Parathyroid adenoma (tissue), 2 donors: ENCODE measurements around the gene RGL2.

ENCODE experiments used
- H2AFZ ChIP-seq: fragments of 300-600 bp; sonication (generic); one replicate; pipeline ENCODE4 v1.7.0; 2017; ENCODE audit warnings: antibody characterized with exemption, mild to moderate bottlenecking
- H3K27ac ChIP-seq: fragments of 300-600 bp; sonication (generic); one replicate; pipeline ENCODE4 v1.7.0; 2017
- H3K27me3 ChIP-seq: fragments of 300-600 bp; sonication (generic); one replicate; pipeline ENCODE4 v1.7.0; 2017; ENCODE audit warnings: low read length; ENCODE audit not compliant: control insufficient read depth, insufficient read depth
- H3K36me3 ChIP-seq: fragments of 300-600 bp; sonication (generic); one replicate; pipeline ENCODE4 v1.7.0; 2017; ENCODE audit warnings: low read length; ENCODE audit not compliant: control insufficient read depth, insufficient read depth
- H3K4me1 ChIP-seq: fragments of 300-600 bp; sonication (generic); one replicate; pipeline ENCODE4 v1.7.0; 2017; ENCODE audit warnings: control low read depth
- H3K4me2 ChIP-seq: fragments of 300-600 bp; sonication (generic); one replicate; pipeline ENCODE4 v1.7.0; 2017; ENCODE audit warnings: low read length
- H3K4me3 ChIP-seq: fragments of 300-600 bp; sonication (generic); one replicate; pipeline ENCODE4 v1.7.0; 2017; ENCODE audit warnings: low read depth, low read length
- H3K79me2 ChIP-seq: fragments of 300-600 bp; sonication (generic); one replicate; pipeline ENCODE4 v1.7.0; 2017; ENCODE audit warnings: control low read depth
- H3K9ac ChIP-seq: fragments of 300-600 bp; sonication (generic); one replicate; pipeline ENCODE4 v1.7.0; 2017; ENCODE audit warnings: mild to moderate bottlenecking
- H3K9me3 ChIP-seq: fragments of 300-600 bp; sonication (generic); one replicate; pipeline ENCODE4 v1.7.0; 2017; ENCODE audit warnings: low read length; ENCODE audit not compliant: control insufficient read depth
- CTCF ChIP-seq: fragments of 300-600 bp; sonication (generic); IDR thresholded peaks from one replicate; pipeline ENCODE4 v1.7.0; 2017; ENCODE audit warnings: antibody characterized with exemption, mild to moderate bottlenecking
- donor health status: primary hyperparathyroidism.

Gene RGL2

GRCh38 chr6:33252759-33253158 is 46.0 kb downstream of the RGL2 start:
- Histone ChIP-seq H3K4me3 (no peak overlapping the region), H3K9me3 (no peaks in the 10 kb centered on the region), H3K79me2 (no peaks in the 10 kb centered on the region), H3K36me3 (no peaks in the 10 kb centered on the region), H2AFZ (no peak overlapping the region), H3K4me2 (no peak overlapping the region), H3K9ac (no peak overlapping the region), H3K27ac (no peak overlapping the region), H3K4me1 (peaks cover 10% of the 10 kb centered on the region), H3K27me3 (no peaks in the 10 kb centered on the region)
- no peak for TF ChIP-seq CTCF

DNA sequence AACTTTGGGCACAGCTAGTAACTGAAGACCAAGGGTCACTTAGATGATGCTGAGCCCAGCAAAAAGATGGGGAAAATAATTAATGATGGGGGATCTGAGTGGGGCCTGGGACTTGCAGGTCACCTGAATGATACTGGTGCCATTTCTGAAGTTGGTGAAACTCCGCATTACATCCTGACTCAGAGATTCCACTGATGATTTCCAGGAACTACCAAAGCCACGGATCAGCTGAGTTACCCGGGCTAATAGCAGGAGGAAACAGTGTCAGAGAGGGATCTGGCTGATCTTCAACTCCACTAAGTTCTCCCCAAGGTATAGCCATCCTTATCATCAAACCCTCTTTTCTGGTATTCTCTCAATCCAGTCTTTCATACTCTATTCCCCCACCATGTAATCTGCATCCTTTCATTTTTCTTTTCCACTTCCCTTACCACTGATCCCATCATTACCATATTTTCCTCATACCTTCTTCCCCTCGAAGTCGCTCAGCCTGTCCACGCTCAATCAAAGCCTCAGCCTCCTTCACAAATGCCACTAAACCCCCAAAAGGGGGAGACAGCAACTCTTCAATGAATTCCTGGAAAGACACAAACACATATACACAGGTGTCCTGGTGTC is 47.2 kb downstream of the RGL2 start:
- Histone ChIP-seq H3K9ac (no peak overlapping the region), H3K36me3 (no peaks in the 10 kb centered on the region), H3K9me3 (no peaks in the 10 kb centered on the region), H3K27ac (no peak overlapping the region), H3K4me3 (no peak overlapping the region), H3K4me1 (peaks cover 10% of the 10 kb centered on the region), H3K27me3 (no peaks in the 10 kb centered on the region), H2AFZ (no peak overlapping the region), H3K79me2 (no peaks in the 10 kb centered on the region), H3K4me2 (no peak overlapping the region)
- TF ChIP-seq CTCF, result no peak

DNA sequence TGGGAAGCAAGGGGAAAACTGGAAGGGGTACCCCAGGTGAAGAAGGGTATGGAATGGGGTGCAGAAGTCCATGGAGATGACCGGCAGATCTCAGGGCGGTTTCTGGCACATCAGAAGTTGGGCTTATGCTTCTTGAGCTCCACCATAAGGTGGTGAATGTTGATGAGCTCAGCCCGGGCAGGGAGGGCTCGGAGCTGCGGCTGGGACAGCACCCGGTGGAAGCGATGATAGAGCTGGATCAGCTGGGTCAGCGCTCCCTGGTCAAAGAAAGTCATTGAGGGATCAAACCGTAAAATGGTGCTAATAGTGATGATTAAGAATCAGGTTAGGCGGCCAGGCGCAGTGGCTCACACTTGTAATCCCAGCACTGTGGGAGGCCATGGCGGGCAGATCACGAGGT is 48.0 kb downstream of the RGL2 start:
- no peak overlapping the region for H3K4me3 ChIP-seq
- peaks cover 10% of the 10 kb centered on the region for H3K4me1 ChIP-seq
- H3K27ac ChIP-seq, result no peak overlapping the region
- no peaks in the 10 kb centered on the region for H3K9me3 ChIP-seq
- no peaks in the 10 kb centered on the region for H3K36me3 ChIP-seq
- H3K27me3 ChIP-seq, result no peaks in the 10 kb centered on the region
- H3K79me2 ChIP-seq, result no peaks in the 10 kb centered on the region
- H3K9ac ChIP-seq, result no peak overlapping the region
- H3K4me2 ChIP-seq, result no peak overlapping the region
- H2AFZ ChIP-seq, result no peak overlapping the region
- TF ChIP-seq CTCF, result no peak

- Histone ChIP-seq H3K27ac (peak overlapping the region; percentile 94), H3K4me3 (peak overlapping the region; percentile 71), H2AFZ (peak overlapping the region; percentile 89), H3K36me3 (no peaks in the 10 kb centered on the region), H3K27me3 (no peaks in the 10 kb centered on the region), H3K9ac (peak overlapping the region; percentile 42), H3K4me2 (peak overlapping the region; percentile 93), H3K9me3 (no peaks in the 10 kb centered on the region), H3K4me1 (peaks cover 10% of the 10 kb centered on the region), H3K79me2 (no peaks in the 10 kb centered on the region)
- no peak for TF ChIP-seq CTCF
Observed at GRCh38 chr6:33249732-33250630, 48.8 kb downstream of the RGL2 start.
